Keratinocyte (primary cell): ENCODE data around the gene CDYL. TPM values are rescaled to one million over a fixed set of nuclear protein-coding genes. Genes with fewer than 3 reads are reported as not detected.

ENCODE experiments used
- DNase-seq: peaks from one replicate; pipeline ENCODE4 v3.0.0-alpha.2; 2011; ENCODE audit warnings: low read depth, missing footprints, low spot score
- FAIRE-seq: peaks from 2 replicates; lab custom pipeline; 2011; peaks lifted over from hg19 to GRCh38; lab: Jason Lieb, UNC
- H2AFZ ChIP-seq: 2 replicates; pipeline ENCODE4 v1.6.0; 2012; ENCODE audit warnings: low read length, control low read depth, inconsistent platforms; ENCODE audit not compliant: control insufficient read depth
- H3K27ac ChIP-seq: 2 replicates; pipeline ENCODE4 v1.5.1; 2011; ENCODE audit warnings: low read length; ENCODE audit not compliant: control insufficient read depth, insufficient read depth
- H3K27me3 ChIP-seq: 3 replicates; pipeline ENCODE4 v1.6.0; 2011; ENCODE audit warnings: low read length; ENCODE audit not compliant: control insufficient read depth, insufficient read depth; ENCODE audit errors: extremely low read depth
- H3K36me3 ChIP-seq, 2 experiments: 2 replicates in 1 of 2; 3 replicates in 1 of 2; pipeline ENCODE4 v1.5.1; 2011; ENCODE audit warnings: low read length in 2 of 2, mild to moderate bottlenecking in 1 of 2; ENCODE audit not compliant: control insufficient read depth in 2 of 2, insufficient read depth in 2 of 2; ENCODE audit errors: extremely low read depth in 1 of 2
- H3K4me1 ChIP-seq: 3 replicates; pipeline ENCODE4 v1.5.1; 2011; ENCODE audit warnings: low read length; ENCODE audit not compliant: control insufficient read depth, insufficient read depth; ENCODE audit errors: extremely low read depth
- H3K4me2 ChIP-seq: 3 replicates; pipeline ENCODE4 v1.6.0; 2011; ENCODE audit warnings: low read depth, low read length; ENCODE audit not compliant: control insufficient read depth, insufficient read depth; ENCODE audit errors: extremely low read depth
- H3K4me3 ChIP-seq, 3 experiments: fragments of 200-600 bp in 1 of 3; sonication (generic) in 1 of 3; 2 replicates in 2 of 3; 3 replicates in 1 of 3; pipeline ENCODE4 v1.5.1; 2011 to 2016; ENCODE audit warnings: low read length in 3 of 3, mild to moderate bottlenecking in 3 of 3, control low read depth in 2 of 3, inconsistent platforms in 1 of 3, low read depth in 1 of 3, mixed read lengths in 1 of 3, mixed run types in 1 of 3, moderate library complexity in 1 of 3; ENCODE audit not compliant: control insufficient read depth in 2 of 3, insufficient read depth in 2 of 3; ENCODE audit errors: extremely low read depth in 1 of 3
- H3K79me2 ChIP-seq: 2 replicates; pipeline ENCODE4 v1.6.0; 2012; ENCODE audit warnings: low read length; ENCODE audit not compliant: control insufficient read depth, insufficient read depth
- H3K9ac ChIP-seq: 3 replicates; pipeline ENCODE4 v1.6.0; 2011; ENCODE audit warnings: low read length; ENCODE audit not compliant: control insufficient read depth, insufficient read depth; ENCODE audit errors: extremely low read depth
- H3K9me1 ChIP-seq: 3 replicates; pipeline ENCODE4 v1.6.0; 2011; ENCODE audit warnings: low read length; ENCODE audit not compliant: control insufficient read depth, insufficient read depth; ENCODE audit errors: extremely low read depth
- H3K9me3 ChIP-seq: 2 replicates; pipeline ENCODE4 v1.5.1; 2012; ENCODE audit warnings: low read depth, low read length; ENCODE audit not compliant: control insufficient read depth
- H4K20me1 ChIP-seq: 3 replicates; pipeline ENCODE4 v1.6.0; 2011; ENCODE audit warnings: low read length; ENCODE audit not compliant: control insufficient read depth, insufficient read depth; ENCODE audit errors: extremely low read depth
- CTCF ChIP-seq, 3 experiments: IDR thresholded peaks in 1 of 3; conservative IDR thresholded peaks in 1 of 3; optimal IDR thresholded peaks in 1 of 3; 2 replicates in 2 of 3; 3 replicates in 1 of 3; pipeline versions ENCODE3 to v1.5.1; 2011; ENCODE audit warnings: low read length in 3 of 3, mild to moderate bottlenecking in 3 of 3, moderate library complexity in 2 of 3, control low read depth in 1 of 3, inconsistent platforms in 1 of 3; ENCODE audit not compliant: insufficient read depth in 2 of 3; ENCODE audit errors: extremely low read depth in 1 of 3
- EZH2 ChIP-seq: IDR thresholded peaks from one replicate; pipeline ENCODE4 v1.6.1; 2012; ENCODE audit warnings: inconsistent platforms, mild to moderate bottlenecking, low read length, moderate library complexity
- dilution Hi-C: fragments of 300-500 bp; cut with MboI; formaldehyde crosslinking; loops from one replicate; pipeline ENCODE4 v1.7.0; 2020; ENCODE audit warnings: low sequenced_read_pairs; ENCODE audit not compliant: extremely low pct_ligation_motif_present
- polyA plus RNA-seq, 5 experiments: library from polyadenylated mRNA; depleted of rRNA in 3 of 5; stranded (reverse) in 3 of 5; stranded (forward) in 1 of 5; unstranded in 1 of 5; fragments of >200 nt; gene quantifications; 1 replicate in 1 of 5; 2 replicates in 3 of 5; 3 replicates in 1 of 5; pipeline versions ENCODE4 v1.2.1 to v1.2.3, GENCODE V29; 2011 to 2012; ENCODE audit warnings: missing spikeins in 2 of 5, low read depth in 1 of 5, low replicate concordance in 1 of 5

The CDYL gene
- polyA plus RNA-seq, 1 donor (not counting 4 experiments of a cell fraction or from before 2014, with no cell fraction given) = 48.0 TPM

- no peak for TF ChIP-seq EZH2
- H3K9me1 ChIP-seq = no peaks in the 10 kb centered on the region
- peaks cover 20% of the 10 kb centered on the region for H4K20me1 ChIP-seq
- FAIRE-seq (no peak), DNase-seq (no peak)
- peaks cover 0 to 6% of the 10 kb centered on the region in 2 experiments for H3K36me3 ChIP-seq
- dilution Hi-C loops = no loop called here
- H3K9me3 ChIP-seq = no peaks in the 10 kb centered on the region
- no peak overlapping the region for H3K27ac ChIP-seq
- no peak overlapping the region for H3K9ac ChIP-seq
- no peak overlapping the region for H3K4me2 ChIP-seq
- no peak overlapping the region for H2AFZ ChIP-seq
- no peaks in the 10 kb centered on the region for H3K27me3 ChIP-seq
- peaks cover 96% of the 10 kb centered on the region for H3K79me2 ChIP-seq
- H3K4me3 ChIP-seq = no peak overlapping the region
- H3K4me1 ChIP-seq = no peaks in the 10 kb centered on the region
Observed at GRCh38 chr6:4788482-4788881, 12.3 kb downstream of the CDYL start.

GRCh38 chr6:4788953-4789584 is 12.9 kb downstream of the CDYL start:
- Histone ChIP-seq H3K36me3 (peaks cover 0 to 6% of the 10 kb centered on the region in 2 experiments), H4K20me1 (peaks cover 24% of the 10 kb centered on the region), H3K4me3 (no peak overlapping the region), H3K27me3 (no peaks in the 10 kb centered on the region), H3K9ac (no peak overlapping the region), H3K27ac (no peak overlapping the region), H2AFZ (no peak overlapping the region), H3K4me2 (no peak overlapping the region), H3K9me1 (peaks cover 2% of the 10 kb centered on the region), H3K9me3 (no peaks in the 10 kb centered on the region), H3K4me1 (no peaks in the 10 kb centered on the region), H3K79me2 (peaks cover 96% of the 10 kb centered on the region)
- FAIRE-seq (no peak), DNase-seq (no peak)
- dilution Hi-C loops = no loop called here
- TF ChIP-seq CTCF (optimal IDR thresholded peaks at IDR 0.05 in 1 of 3, IDR thresholded peaks at IDR 0.05 in 1 of 3, conservative IDR thresholded peaks at IDR 0.05 in 1 of 3; ENCODE audit: extremely low read depth in 1 of 3, insufficient read depth in 2 of 3, low read length in 3 of 3) = no peak
- no peak for TF ChIP-seq EZH2
